Liver (tissue), 9 donors: ENCODE measurements around the gene BECN2. TPM values are rescaled to one million over a fixed set of nuclear protein-coding genes. Genes with fewer than 3 reads are reported as not detected.

Source experiments
- DNase-seq: peaks from one replicate; pipeline ENCODE4 v3.0.0-alpha.2; 2017; ENCODE audit warnings: low spot score
- H3K27ac ChIP-seq, 2 donors: one replicate each; pipeline ENCODE4 v1.7.0; 2013; ENCODE audit warnings: inconsistent platforms in 2 of 2, low read length in 2 of 2, control low read depth in 1 of 2, low read depth in 1 of 2, mild to moderate bottlenecking in 1 of 2
- H3K27me3 ChIP-seq, 4 donors: one replicate each; pipeline versions ENCODE4 v1.6.1 to v1.7.0; 2013; ENCODE audit warnings: low read length in 3 of 4, inconsistent platforms in 1 of 4, mild to moderate bottlenecking in 1 of 4, moderate library complexity in 1 of 4; ENCODE audit not compliant: control insufficient read depth in 4 of 4, insufficient read depth in 4 of 4
- H3K36me3 ChIP-seq, 4 donors: one replicate each; pipeline versions ENCODE4 v1.6.1 to v1.7.0; 2013; ENCODE audit warnings: low read length in 3 of 4, mild to moderate bottlenecking in 3 of 4, low read depth in 1 of 4, moderate library complexity in 1 of 4; ENCODE audit not compliant: control insufficient read depth in 4 of 4, insufficient read depth in 3 of 4
- H3K4me1 ChIP-seq, 4 donors: one replicate each; pipeline versions ENCODE4 v1.6.1 to v1.7.0; 2013; ENCODE audit warnings: low read length in 3 of 4, mild to moderate bottlenecking in 3 of 4, moderate library complexity in 1 of 4; ENCODE audit not compliant: control insufficient read depth in 4 of 4, insufficient read depth in 4 of 4
- H3K4me3 ChIP-seq, 3 donors: one replicate each; pipeline versions ENCODE4 v1.6.1 to v1.7.0; 2013; ENCODE audit warnings: low read length in 3 of 3, control low read depth in 1 of 3, low read depth in 1 of 3, mild to moderate bottlenecking in 1 of 3
- H3K9ac ChIP-seq, 2 donors: one replicate each; pipeline ENCODE4 v1.7.0; 2013; ENCODE audit warnings: low read length in 2 of 2, mild to moderate bottlenecking in 2 of 2, moderate library complexity in 2 of 2, control low read depth in 1 of 2, low read depth in 1 of 2
- H3K9me3 ChIP-seq, 4 donors: one replicate each; pipeline versions ENCODE4 v1.6.1 to v1.7.0; 2013; ENCODE audit warnings: low read length in 3 of 4; ENCODE audit not compliant: control insufficient read depth in 4 of 4
- CTCF ChIP-seq: fragments of 150-350 bp; IDR thresholded peaks from 2 replicates; pipeline ENCODE4 v1.5.1; 2017; ENCODE audit warnings: improper control_type of control experiment, low read depth, low read length; ENCODE audit not compliant: missing input control
- FOXA1 ChIP-seq: IDR thresholded peaks from 2 replicates; pipeline ENCODE4 v1.6.1; 2016; ENCODE audit warnings: antibody characterized with exemption
- FOXA2 ChIP-seq: IDR thresholded peaks from 2 replicates; pipeline ENCODE4 v1.6.1; 2016; ENCODE audit warnings: antibody characterized with exemption
- GABPA ChIP-seq, 2 donors: IDR thresholded peaks in 1 of 2; conservative IDR thresholded peaks in 1 of 2; 2 replicates each; pipeline ENCODE4 v1.6.1; 2016; ENCODE audit warnings: antibody characterized with exemption in 2 of 2, mild to moderate bottlenecking in 1 of 2, moderate library complexity in 1 of 2
- HNF4A ChIP-seq, 2 donors: conservative IDR thresholded peaks; 2 replicates each; pipeline ENCODE4 v1.6.1; 2016; ENCODE audit warnings: antibody characterized with exemption in 2 of 2, mild to moderate bottlenecking in 2 of 2
- HNF4G ChIP-seq: IDR thresholded peaks from 2 replicates; pipeline ENCODE4 v1.6.1; 2016; ENCODE audit warnings: antibody characterized with exemption
- JUND ChIP-seq, 2 donors: IDR thresholded peaks; 2 replicates each; pipeline ENCODE4 v1.6.1; 2016; ENCODE audit warnings: antibody characterized with exemption in 2 of 2
- MAX ChIP-seq: IDR thresholded peaks from 2 replicates; pipeline ENCODE4 v1.6.1; 2016; ENCODE audit warnings: antibody characterized with exemption
- RAD21 ChIP-seq, 2 donors: IDR thresholded peaks; 2 replicates each; pipeline ENCODE4 v1.6.1; 2016; ENCODE audit warnings: antibody characterized with exemption in 2 of 2, mild to moderate bottlenecking in 2 of 2
- REST ChIP-seq: IDR thresholded peaks from 2 replicates; pipeline ENCODE4 v1.6.1; 2016; ENCODE audit warnings: antibody characterized with exemption, mild to moderate bottlenecking
- RXRA ChIP-seq, 2 donors: IDR thresholded peaks; 2 replicates each; pipeline ENCODE4 v1.6.1; 2017 to 2018; ENCODE audit warnings: antibody characterized with exemption in 2 of 2, mild to moderate bottlenecking in 1 of 2
- YY1 ChIP-seq: IDR thresholded peaks from 2 replicates; pipeline ENCODE4 v1.6.1; 2016; ENCODE audit warnings: antibody characterized with exemption, mild to moderate bottlenecking
- ZBTB33 ChIP-seq: IDR thresholded peaks from 2 replicates; pipeline ENCODE4 v1.6.1; 2016; ENCODE audit warnings: antibody characterized with exemption
- WGBS: extraction: QIAGEN DNeasy Blood & Tissue Kit; methylation state at CpG from one replicate; pipeline ENCODE4 v1.1.7; 2013; 5-methylcytosine and 5-hydroxymethylcytosine counted together
- polyA plus RNA-seq, 2 donors: library from polyadenylated mRNA; stranded (reverse) in 1 of 2; unstranded in 1 of 2; fragments of 200-250 nt in 1 of 2; fragments of >200 nt in 1 of 2; fragmentation: Nextera tagmentation in 1 of 2; extraction: Ambion mirVana in 1 of 2; gene quantifications; one replicate each; pipeline versions ENCODE4 v1.2.1 to v1.2.3, GENCODE V29; 2013 to 2015
- total RNA-seq, 2 donors: library from RNA; depleted of rRNA; stranded (reverse); fragments of >200 nt; gene quantifications; one replicate each; pipeline ENCODE4 v1.2.3, GENCODE V29; 2014
- donor health status: healthy.
- donor health status: healthy.
- donor health status: healthy.
- donor health status: healthy.
- donor health status: healthy.

Gene BECN2
- not detected for total RNA-seq
- polyA plus RNA-seq: not detected

- Histone ChIP-seq H3K36me3 (no peaks in the 10 kb centered on the region), H3K27ac (no peak within 1 kb of the TSS), H3K9me3 (no peaks in the 10 kb centered on the region), H3K4me1 (no peaks in the 10 kb centered on the region), H3K27me3 (no peaks in the 10 kb centered on the region), H3K4me3 (no peak within 1 kb of the TSS), H3K9ac (no peak within 1 kb of the TSS)
- no peak for DNase-seq
- TF ChIP-seq REST: no peak
- TF ChIP-seq HNF4G: no peak
- TF ChIP-seq RXRA (IDR thresholded peaks at IDR 0.05): no peak
- WGBS: 87% methylated on average over 33 of the region's 33 CpGs
These were observed at the start of gene BECN2 for GRCh38 chr1:241957692-241958494. TSS of gene BECN2 (plus strand) at chr1:241957767. CDS start at chr1:241957767, 0 bp downstream.

- Histone ChIP-seq H3K4me1 (no peaks in the 10 kb centered on the region), H3K27ac (no peak overlapping the region), H3K9me3 (no peaks in the 10 kb centered on the region), H3K4me3 (no peak overlapping the region), H3K27me3 (no peaks in the 10 kb centered on the region), H3K9ac (no peak overlapping the region), H3K36me3 (no peaks in the 10 kb centered on the region)
- 60% methylated on average over 7 of the region's 7 CpGs for WGBS
- DNase-seq: no peak
- TF ChIP-seq HNF4A (conservative IDR thresholded peaks at IDR 0.05): no peak
- TF ChIP-seq FOXA2: no peak
- no peak for TF ChIP-seq YY1
- no peak for TF ChIP-seq RAD21 (IDR thresholded peaks at IDR 0.05)
- TF ChIP-seq REST: no peak
- TF ChIP-seq MAX: no peak
- TF ChIP-seq ZBTB33: no peak
- no peak for TF ChIP-seq FOXA1
- TF ChIP-seq CTCF: no peak
- no peak for TF ChIP-seq JUND (IDR thresholded peaks at IDR 0.05)
- no peak for TF ChIP-seq HNF4G
- TF ChIP-seq RXRA (IDR thresholded peaks at IDR 0.05): no peak
- TF ChIP-seq GABPA (IDR thresholded peaks at IDR 0.05 in 1 of 2, conservative IDR thresholded peaks at IDR 0.05 in 1 of 2): no peak
These were observed 41.4 kb upstream of the BECN2 start for GRCh38 chr1:241916196-241916595.
